ENCODE measurements around the gene S100A10.

The S100A10 gene

DNA sequence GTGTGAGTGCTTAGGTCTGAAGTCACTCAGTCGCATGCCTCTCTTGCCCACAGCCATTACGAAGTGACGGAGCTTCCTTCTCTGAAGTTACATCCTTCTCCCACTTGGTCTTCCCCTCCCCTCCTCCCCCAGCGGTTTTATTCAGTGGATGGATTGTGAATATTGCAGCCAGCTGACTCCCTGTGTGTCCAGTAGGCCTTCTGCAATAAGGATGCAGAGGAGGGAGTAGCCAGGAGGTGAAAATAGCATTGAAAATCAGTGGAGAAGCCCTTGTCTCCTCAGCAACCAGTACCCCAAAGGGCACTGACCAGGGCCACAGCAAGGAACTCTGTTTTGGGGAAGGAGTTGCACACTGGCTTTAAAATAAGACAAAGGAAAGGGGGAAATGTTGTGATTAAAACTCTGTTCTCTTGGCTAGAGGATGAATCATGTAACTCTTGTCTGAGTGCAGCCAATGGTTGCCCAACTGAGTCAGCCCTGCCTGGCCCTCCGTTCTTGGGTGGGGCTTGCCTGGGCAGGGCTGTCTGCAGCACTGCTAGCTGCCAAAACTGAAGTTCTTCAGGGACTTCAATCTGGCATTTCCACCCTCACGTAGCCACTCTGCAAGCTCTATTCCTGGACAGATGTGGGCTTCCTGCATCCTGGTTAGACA lies 4.3 kb downstream of the S100A10 start:
- in situ Hi-C loops (cut with MboI; ENCODE audit: low sequenced_read_pairs): loop anchor here (25.0 kb wide), 1 partner anchor 102 kb away; no protein-coding TSS in a partner anchor

DNA sequence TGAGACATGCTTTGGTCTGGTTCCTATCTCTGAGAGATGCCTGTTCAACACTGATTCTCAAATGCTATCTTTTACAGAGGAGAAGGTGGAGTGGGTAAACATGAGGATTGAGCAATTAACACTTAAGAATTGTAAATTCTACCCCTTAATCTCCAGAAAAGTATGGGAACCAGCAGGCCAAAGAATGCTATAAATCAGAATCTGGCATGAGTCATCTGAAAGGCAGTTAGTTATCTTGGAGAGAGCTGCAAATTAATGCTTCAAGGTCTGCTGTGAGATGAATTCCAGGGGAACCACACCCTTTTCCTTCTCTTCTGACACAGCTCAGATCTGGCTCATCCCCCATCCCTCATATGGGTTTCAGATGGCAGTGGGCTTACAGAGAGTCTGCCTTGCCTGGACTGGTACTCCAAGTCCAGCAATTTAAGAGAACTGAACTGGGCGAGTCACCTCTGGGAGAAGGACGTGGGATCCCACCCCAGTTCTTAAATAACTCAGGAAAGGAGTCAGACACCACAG lies 5.2 kb downstream of the S100A10 start:
- in situ Hi-C loops (cut with MboI; ENCODE audit: low sequenced_read_pairs): loop anchor here (25.0 kb wide), 1 partner anchor 101 kb away; no protein-coding TSS in a partner anchor

DNA sequence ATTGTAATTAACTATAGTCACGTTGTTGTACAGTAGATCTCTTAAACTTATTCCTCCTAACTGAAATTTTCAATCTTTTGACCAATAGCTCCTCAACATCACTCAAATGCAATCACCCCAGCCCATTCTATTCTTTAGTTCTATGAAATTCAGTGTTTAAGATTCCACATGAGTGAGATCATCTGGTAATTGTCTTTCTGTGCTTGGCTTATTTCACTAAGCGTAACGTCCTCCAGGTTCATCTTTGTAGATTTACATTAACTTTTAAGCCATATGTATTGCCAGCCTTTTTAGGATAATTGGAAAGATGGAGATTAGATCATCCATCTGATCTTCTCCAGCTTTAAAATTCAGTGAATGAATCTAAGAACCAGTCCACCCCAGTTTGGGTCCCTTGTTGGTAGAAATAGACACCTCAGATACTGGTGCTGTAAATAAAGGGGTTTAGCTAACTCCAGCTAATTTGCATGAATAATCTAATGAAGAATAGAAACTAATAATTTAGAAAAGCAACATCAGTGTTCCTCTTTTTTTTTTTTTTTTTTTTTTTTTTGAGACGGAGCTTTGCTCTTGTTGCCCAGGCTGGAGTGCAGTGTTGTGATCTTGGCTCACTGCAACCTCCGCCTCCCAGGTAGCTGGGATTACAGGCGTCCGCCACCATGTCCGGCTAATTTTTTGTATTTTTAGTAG lies 7.0 kb downstream of the S100A10 start:
- in situ Hi-C loops (cut with MboI; ENCODE audit: low sequenced_read_pairs): loop anchor here (25.0 kb wide), 1 partner anchor 99 kb away; no protein-coding TSS in a partner anchor

GRCh38 chr1:151985768-151986167 lies 7.9 kb downstream of the S100A10 start:
- in situ Hi-C loops (cut with MboI; ENCODE audit: low sequenced_read_pairs): loop anchor here (25.0 kb wide), 1 partner anchor 98 kb away; no protein-coding TSS in a partner anchor

- in situ Hi-C loops (cut with MboI; ENCODE audit: low sequenced_read_pairs): loop anchor here (25.0 kb wide), 1 partner anchor 98 kb away; no protein-coding TSS in a partner anchor
Observed at GRCh38 chr1:151985270-151985669, 8.4 kb downstream of the S100A10 start.

- in situ Hi-C loops (cut with MboI; ENCODE audit: low sequenced_read_pairs): loop anchor here (25.0 kb wide), 1 partner anchor 97 kb away; no protein-coding TSS in a partner anchor
Observed at GRCh38 chr1:151984313-151984956, 9.2 kb downstream of the S100A10 start.

GRCh38 chr1:151982300-151983005 lies 11.2 kb downstream of the S100A10 start:
- in situ Hi-C loops (cut with MboI; ENCODE audit: low sequenced_read_pairs): loop anchor here (25.0 kb wide), 1 partner anchor 95 kb away; no protein-coding TSS in a partner anchor

GRCh38 chr1:151981178-151981525 lies 12.5 kb downstream of the S100A10 start:
- in situ Hi-C loops (cut with MboI; ENCODE audit: low sequenced_read_pairs): loop anchor here (25.0 kb wide), 1 partner anchor 94 kb away; no protein-coding TSS in a partner anchor

DNA sequence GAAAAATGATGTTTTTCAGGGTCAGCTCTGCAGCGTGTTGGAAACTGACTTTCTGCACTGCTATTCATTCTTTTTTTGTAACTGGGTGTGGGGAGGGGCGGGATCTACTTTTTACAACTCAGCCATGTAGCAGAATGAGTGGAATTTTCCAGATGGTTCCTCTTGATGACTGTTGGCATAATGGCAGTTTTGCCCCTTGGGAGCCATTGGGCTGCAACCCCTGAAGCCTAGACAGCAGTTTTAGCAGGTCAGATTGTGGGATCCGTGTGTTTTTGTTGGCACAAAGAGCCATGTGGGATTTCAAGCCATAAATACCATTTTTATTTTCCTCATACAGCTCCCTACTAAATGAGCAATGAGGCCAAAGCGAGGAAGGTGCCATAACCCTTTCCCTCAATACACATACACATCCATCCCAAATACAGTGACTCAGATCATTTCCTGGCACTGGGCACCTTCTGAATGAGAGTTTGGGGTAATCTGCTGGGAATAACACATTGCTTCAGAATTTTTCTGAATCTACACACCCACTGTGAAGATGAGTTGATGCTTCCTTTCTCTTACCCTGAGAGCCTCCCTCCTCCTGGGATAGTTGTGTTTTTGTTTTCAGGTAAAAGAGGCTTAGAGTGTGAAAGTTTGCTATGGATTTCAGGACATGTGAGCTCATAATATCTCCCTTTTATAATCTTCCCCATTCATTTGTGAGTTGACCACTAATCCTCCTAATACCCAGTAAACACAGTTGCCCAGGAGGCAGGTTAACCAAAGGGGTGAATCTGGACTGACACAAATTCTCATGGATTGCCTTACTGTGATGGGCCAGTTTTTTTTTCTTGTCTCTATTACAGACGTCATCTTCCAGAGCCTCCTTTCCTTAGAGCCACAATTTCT lies 13.1 kb downstream of the S100A10 start:
- in situ Hi-C loops (cut with MboI; ENCODE audit: low sequenced_read_pairs): loop anchor here (25.0 kb wide), 1 partner anchor 93 kb away; no protein-coding TSS in a partner anchor

DNA sequence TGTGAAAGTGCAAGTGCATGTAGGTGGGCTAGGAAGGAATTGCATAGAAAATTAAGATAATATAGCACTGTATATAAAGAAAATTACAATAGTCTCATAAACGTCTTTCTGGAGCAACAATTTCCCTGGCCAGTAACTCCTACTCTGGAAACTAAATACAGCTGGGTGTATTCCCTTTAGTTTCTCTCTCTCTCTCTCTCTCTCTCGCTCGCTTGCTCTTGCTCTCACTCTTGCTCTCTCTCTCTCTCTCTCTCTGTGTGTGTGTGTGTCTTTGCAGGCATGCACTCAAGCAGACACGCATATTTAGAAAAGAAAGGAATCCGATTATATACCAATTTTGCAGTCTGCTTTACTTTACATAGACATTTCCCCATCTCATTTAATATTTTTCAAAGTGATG lies 14.7 kb downstream of the S100A10 start:
- in situ Hi-C loops (cut with MboI; ENCODE audit: low sequenced_read_pairs): loop anchor here (25.0 kb wide), 1 partner anchor 92 kb away; no protein-coding TSS in a partner anchor

DNA sequence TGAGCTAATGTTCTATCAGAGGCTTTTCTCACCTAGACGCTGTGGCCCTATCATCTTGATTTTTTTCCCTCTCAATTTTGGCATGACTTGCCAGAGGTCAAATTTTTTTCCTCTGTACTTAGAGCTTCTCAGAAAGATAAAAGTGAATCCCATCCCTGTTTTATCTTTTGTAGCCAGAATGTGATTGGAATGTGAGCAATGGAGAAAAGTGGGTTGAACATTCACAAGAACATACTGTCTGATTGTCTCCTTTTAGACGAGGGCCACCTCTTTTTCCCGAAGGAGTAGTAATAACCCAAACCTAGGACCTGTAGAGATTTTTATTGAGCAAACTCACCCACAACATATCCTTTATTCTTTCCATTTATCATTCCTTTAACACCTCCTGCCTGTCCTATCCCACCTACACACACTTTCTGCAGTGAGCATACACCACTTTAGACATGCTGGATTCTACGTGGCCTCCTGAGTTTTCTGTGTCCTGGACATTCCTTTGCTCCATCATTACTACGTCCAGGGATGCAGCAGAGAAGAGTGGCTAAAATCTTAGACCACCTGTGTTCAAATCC lies 15.9 kb downstream of the S100A10 start:
- in situ Hi-C loops (cut with MboI; ENCODE audit: low sequenced_read_pairs): loop anchor here (25.0 kb wide), 1 partner anchor 90 kb away; no protein-coding TSS in a partner anchor

DNA sequence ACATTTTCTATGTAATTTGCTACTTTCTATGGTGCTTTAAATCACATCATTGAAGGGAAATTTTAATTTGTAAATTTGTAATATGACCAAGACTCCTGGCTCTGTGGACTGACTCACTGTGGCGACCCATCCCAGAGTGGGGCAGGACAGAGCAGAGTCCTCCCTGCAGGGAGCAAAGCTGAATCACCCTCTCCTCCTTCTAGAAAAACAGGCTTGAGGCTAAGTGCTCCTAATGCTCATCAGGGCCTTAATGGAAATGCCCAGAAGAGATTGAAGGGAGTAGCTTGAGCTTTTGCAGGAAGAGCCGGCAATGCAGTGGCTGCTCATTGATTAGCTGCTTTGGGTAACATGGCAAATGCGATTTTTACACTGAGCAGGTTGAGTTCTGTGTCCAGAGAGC lies 16.8 kb downstream of the S100A10 start:
- in situ Hi-C loops (cut with MboI; ENCODE audit: low sequenced_read_pairs): loop anchor here (25.0 kb wide), 1 partner anchor 90 kb away; no protein-coding TSS in a partner anchor

GRCh38 chr1:151976015-151976343 lies 17.7 kb downstream of the S100A10 start:
- in situ Hi-C loops (cut with MboI; ENCODE audit: low sequenced_read_pairs): loop anchor here (25.0 kb wide), 1 partner anchor 89 kb away; no protein-coding TSS in a partner anchor

GRCh38 chr1:151975311-151976014 lies 18.2 kb downstream of the S100A10 start:
- in situ Hi-C loops (cut with MboI; ENCODE audit: low sequenced_read_pairs): loop anchor here (25.0 kb wide), 1 partner anchor 88 kb away; no protein-coding TSS in a partner anchor

DNA sequence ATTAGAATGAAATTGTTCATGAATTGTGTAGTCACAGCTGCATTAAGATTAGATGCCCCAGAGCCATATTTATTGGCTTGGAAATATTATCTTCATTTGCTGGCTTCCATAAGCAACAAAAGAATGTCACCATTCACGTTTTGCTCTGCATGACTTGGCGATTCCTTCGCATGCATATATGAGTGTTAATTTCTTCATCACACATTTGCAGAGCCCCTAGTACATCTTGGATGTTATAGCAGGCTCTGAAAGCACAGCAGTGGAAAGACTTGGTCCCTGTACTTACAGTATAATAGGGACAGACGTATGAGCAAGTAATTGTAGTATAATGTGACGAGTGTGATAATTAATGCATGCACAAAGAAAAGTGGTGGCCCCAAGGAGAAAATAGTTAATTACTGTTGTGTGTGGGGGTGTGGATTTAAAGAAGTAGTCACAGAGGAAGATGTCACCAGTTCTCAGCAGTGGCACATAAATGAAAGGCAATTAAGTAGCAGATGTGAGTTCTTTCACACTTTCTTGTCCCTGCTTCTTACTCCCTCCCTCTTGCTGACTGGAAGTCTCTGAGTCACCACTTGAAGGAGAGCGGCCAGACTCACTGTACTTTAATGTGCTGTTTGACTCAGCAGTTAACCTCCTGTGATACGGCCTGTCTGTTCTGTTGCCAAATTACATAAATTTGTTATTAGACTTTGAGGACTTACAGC lies 21.0 kb downstream of the S100A10 start:
- in situ Hi-C loops (cut with MboI; ENCODE audit: low sequenced_read_pairs): no loop called here

DNA sequence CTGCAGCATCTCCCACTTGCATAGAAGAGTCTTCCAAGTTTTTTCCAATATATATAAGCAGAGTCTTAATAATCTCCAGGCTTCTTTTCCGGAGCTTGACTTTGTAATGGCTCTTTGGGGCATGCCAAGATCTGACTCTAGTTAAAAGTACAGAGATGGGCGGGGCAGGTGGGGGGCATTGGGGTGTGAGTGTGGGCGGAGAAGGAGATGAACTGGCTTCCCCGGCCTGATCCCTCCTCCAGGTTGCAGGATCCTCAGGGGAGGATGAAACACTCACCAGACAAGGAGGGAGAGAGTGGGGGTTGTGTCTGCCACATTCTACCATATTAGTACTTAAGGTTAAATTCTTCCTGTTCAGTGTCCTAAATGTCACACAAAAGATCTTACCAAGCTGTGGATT lies 23.0 kb downstream of the S100A10 start:
- in situ Hi-C loops (cut with MboI; ENCODE audit: low sequenced_read_pairs): no loop called here

GRCh38 chr1:151970128-151970527 lies 23.5 kb downstream of the S100A10 start:
- in situ Hi-C loops (cut with MboI; ENCODE audit: low sequenced_read_pairs): no loop called here

Measured in hTERT RPE-1 (cell line).